ENCODE data around the gene LARP4B.

Gene LARP4B

GRCh38 chr10:924524-924859, 7.0 kb downstream of the LARP4B start:
- no peak for DNase-seq (ENCODE audit: low read depth)

- no peak for DNase-seq (ENCODE audit: low read depth)
Observed at GRCh38 chr10:923844-924523, 7.5 kb downstream of the LARP4B start.

DNA sequence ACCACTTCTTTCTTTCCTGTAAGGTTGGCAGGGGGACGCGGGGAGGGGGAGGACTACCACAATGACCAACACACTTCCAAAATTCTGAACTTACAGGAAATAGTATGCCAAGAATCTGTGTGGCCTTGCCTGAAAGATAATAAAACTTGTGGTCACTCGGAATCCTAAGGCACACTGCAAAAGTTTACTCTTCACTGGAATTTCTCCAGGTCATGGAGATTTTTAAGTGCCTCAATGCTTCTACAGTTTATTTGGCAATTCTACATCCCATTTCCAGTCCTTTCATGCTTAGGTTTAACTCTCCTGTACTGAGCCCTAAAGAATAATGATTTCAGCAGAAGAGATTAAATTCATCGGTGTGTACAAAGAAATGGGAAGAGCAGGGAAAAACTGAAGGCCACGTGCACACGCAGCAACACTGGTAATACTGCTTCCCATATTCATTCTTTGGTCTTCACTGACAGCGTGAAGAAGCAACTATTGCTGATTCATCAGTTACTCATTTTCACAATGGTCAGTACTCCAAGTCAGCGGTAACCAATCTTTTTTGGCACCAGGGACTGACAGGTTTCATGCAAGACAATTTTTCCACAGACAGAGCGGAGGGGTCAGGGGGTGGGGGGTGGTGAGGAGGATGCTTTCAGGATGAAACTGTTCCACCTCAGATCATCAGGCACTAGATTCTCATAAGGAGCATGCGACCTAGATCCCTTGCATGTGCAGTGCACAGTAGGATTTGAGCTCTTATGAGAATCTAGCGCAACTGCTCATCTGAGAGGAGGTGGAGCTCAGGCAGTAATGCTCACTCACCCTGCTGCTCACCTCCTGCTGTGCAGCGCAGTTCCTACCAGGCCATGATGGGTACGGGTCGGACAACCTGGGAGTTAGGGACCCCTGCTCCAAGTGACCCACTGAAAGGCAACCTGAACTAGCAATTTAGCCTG, 9.8 kb downstream of the LARP4B start:
- DNase-seq (ENCODE audit: low read depth) = no peak

GRCh38 chr10:920450-920849, 11.1 kb downstream of the LARP4B start:
- DNase-seq (ENCODE audit: low read depth) = no peak

DNA sequence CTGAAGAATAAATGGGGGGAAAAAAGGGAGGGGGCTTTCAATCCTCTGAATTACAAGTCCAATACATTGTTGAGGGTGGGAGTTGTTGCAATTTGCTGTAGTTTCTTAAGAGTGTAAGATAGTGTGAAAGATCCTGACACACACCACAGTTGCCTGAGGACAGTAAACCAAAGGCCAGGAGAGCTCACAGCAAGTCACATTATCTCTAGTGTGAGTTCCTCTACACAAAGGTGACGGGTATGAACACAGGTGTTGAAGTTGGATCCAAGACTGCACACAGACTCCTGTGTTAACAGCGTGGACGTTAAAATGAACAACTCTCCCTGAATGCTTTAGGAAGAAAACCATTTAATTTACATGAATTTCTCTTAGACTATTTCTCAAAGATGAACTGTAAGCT, 12.0 kb downstream of the LARP4B start:
- DNase-seq (ENCODE audit: low read depth) = no peak

DNA sequence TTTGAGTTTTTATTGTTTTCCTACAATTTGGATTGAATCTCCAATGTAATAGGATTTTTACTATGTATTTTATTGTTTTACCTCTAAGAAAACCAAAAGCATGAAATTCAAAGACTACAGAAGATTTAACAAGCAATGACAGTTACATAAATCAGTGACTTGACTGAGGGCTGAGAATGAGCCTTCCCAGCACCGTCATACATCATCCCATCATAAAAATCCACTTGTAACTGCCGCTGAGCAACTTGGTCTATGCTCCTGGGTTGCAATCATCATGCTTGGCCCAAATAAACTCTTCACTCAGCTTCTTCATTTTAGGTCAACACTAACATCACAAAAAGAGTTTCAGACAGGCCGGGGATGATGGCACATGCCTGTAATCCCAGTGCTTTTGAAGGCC, 13.5 kb downstream of the LARP4B start:
- no peak for DNase-seq (ENCODE audit: low read depth)

DNA sequence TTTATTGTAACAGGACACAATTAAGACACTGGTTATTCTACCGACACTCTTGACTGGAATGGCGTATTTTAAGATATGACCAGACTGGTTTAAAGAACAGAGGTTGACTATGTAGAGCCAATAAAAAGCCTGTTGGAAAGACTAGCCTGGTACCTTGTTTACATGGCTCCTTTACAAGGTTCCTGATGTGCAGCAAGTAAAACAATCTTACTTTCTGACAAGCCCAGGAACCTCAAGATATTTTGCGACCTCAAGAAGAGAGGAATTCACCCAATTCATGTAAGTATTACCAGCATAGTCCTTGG, 14.1 kb downstream of the LARP4B start:
- no peak for DNase-seq (ENCODE audit: low read depth)

GRCh38 chr10:916716-917415, 14.6 kb downstream of the LARP4B start:
- no peak for DNase-seq (ENCODE audit: low read depth)

DNA sequence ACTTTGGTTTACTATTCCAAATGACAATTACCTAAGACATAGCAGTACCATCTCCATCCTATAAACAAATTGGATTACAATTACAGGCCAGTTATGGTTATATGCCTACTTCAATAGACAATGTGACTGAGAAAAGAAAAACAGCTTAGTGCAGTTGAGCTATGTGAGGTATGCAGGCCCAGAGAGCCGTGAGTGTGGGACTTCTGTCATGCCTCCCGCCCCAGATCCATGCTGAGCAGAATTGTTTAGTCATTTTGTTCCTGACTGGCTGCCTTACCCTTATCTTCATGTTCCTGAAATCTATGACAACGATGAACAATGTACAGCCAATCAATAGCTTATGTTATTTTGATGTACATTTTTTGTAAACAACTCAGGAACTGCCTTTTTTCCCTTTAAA, 21.7 kb downstream of the LARP4B start:
- DNase-seq (ENCODE audit: low read depth) = no peak

DNA sequence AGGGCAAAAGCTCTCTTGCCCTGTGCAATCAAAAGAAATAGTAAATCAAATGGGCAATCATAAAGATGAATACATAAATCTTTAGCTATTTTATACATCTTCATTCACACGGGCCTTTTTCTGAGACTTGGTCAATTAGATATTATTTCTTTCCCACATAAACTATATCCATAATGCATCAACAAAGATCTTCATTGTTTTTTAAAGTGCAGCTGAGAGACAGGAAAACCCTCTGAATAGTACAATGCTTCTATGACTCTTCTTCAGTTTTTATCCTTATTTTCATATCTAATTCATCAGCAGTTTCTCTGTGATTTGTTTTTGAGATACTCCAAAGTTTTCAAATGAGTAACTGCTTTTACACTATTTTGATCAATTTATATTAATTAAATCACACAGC, 25.5 kb downstream of the LARP4B start:
- no peak for DNase-seq (ENCODE audit: low read depth)

- no peak for DNase-seq (ENCODE audit: low read depth)
Observed at GRCh38 chr10:905503-905902, 26.0 kb downstream of the LARP4B start.

GRCh38 chr10:904403-904802, 27.1 kb downstream of the LARP4B start:
- DNase-seq (ENCODE audit: low read depth) = no peak

GRCh38 chr10:898141-898540, 33.4 kb downstream of the LARP4B start:
- no peak for DNase-seq (ENCODE audit: low read depth)

- no peak for DNase-seq (ENCODE audit: low read depth)
Observed at GRCh38 chr10:896982-897381, 34.5 kb downstream of the LARP4B start.

GRCh38 chr10:895324-895723, 36.2 kb downstream of the LARP4B start:
- no peak for DNase-seq (ENCODE audit: low read depth)

GRCh38 chr10:878895-879294, 52.6 kb downstream of the LARP4B start:
- no peak for DNase-seq (ENCODE audit: low read depth)

DNA sequence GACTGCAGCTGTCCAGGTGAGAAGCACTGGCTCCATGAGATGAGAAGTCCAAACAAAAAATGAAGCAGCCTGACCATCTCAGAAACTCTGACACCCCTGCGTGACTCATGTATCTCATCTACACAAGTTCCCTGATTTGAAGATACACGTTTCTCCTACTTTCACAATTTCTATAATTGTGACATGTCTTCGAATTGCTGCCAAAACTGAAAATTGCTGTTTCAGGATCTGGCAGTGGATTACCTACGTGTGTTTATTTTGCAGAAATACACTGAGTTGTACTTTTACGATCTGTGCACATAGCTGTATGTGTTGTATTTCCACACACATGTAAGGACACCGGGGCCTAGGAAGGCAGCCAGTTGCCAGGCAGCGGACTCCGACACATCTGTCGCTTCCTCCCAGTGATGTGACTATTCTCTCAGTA, 53.2 kb downstream of the LARP4B start:
- no peak for DNase-seq (ENCODE audit: low read depth)

DNA sequence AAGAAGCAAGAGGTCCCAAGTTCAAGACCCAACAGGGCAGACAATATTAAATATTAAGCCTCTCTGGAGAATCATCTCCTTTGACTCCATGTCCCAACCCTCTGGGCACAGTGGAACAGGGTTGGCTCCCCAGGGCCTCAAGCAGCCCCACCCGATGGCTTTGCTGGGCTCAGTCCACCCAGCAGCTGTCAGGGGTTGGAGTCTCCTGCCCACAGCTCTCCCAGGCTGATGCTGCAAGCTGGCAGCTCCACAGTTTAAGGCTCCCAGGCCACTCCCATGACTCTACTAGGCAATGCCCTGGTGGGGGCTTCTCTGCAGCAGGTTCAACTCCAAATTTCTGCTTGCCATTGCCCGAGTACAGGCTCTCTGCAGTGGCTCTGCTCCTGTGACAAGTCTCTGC, 55.1 kb downstream of the LARP4B start:
- DNase-seq (ENCODE audit: low read depth) = no peak

- no peak for DNase-seq (ENCODE audit: low read depth)
Observed at GRCh38 chr10:873020-873419, 58.5 kb downstream of the LARP4B start.

- DNase-seq (ENCODE audit: low read depth) = no peak
Observed at GRCh38 chr10:871951-872403, 59.5 kb downstream of the LARP4B start.

DNA sequence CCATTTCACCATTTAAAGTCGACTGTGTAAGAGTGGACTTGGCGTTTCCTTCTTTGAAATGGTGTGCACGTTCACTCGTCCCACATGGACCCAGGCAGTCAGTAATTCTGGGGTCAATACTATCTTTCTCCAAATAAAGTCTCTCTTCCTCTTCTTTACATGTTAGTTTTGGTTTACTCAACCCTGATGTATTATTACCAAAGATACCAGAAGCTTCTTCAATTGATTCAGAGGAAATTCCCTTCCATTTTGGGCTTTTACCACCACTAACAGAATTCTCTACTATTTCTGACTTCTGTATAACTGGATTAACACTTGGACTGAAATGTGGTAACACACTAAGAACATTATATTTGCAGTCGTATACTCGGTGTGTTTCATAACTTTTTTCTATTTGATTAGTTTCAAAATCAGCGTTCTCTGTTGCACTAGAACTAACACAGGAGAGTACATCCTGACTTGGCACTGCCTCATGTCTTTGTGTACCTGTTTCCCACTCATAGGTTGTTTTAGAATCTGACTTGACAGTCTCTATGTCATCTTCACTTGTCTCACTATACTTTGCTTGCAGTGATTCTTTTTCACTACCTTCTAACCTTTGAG, 60.8 kb downstream of the LARP4B start:
- DNase-seq (ENCODE audit: low read depth) = no peak

DNA sequence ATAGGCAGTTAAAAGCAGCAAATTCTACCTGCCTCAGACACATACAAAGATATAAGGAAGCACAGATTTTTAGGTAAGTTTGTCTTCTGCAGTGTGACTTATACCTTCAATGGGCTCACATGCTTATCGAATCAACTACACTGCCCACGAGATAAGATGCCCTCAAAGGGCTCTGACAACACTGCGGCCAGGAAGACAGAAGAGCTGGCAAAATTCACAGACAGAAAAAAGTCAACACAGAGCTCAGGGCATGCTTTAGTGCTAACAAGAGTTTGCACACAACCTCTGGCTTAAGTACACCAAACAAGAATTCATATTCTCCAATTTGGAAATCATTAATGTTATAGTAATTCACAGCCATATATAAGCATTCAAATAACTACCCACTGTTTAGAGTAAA, 62.3 kb downstream of the LARP4B start:
- no peak for DNase-seq (ENCODE audit: low read depth)

DNA sequence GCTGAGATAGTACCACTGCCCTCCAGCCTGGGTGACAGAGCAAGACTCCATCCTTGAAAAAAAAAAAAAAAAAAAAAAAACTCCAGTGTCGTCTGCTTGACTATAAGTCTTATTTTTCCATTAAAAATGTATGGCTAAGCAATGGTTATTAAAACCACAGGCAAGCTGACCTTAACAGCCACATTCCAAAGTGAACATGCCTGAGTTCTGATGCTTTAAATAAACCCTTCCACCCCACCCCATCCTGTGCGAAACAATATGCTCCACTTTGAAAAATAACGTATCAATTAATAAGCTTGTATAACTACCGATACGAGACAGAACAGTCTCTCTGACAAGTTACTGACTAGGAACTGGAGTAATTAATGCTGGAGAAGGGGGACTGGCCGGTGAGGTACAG, 63.7 kb downstream of the LARP4B start:
- DNase-seq (ENCODE audit: low read depth) = no peak

Data from activated T-helper 9 cell treated with anti-CD3 and anti-CD28 coated beads, Interleukin-2, amount 50 U/mL, for 16 hours (primary cell).